Subcutaneous abdominal adipose tissue (tissue), 5 donors: ENCODE data around the gene ZFYVE21.

Experiments
- H3K27ac ChIP-seq: one replicate; pipeline ENCODE4 v1.7.0; 2013; ENCODE audit warnings: low read depth, mild to moderate bottlenecking, inconsistent platforms, low read length, moderate library complexity
- H3K27me3 ChIP-seq, 5 donors: one replicate each; pipeline ENCODE4 v1.7.0; 2013; ENCODE audit warnings: low read length in 5 of 5, inconsistent platforms in 1 of 5; ENCODE audit not compliant: control insufficient read depth in 5 of 5, insufficient read depth in 4 of 5
- H3K36me3 ChIP-seq, 5 donors: one replicate each; pipeline ENCODE4 v1.7.0; 2013; ENCODE audit warnings: low read length in 5 of 5; ENCODE audit not compliant: control insufficient read depth in 5 of 5, insufficient read depth in 5 of 5
- H3K4me1 ChIP-seq, 5 donors: one replicate each; pipeline ENCODE4 v1.7.0; 2013; ENCODE audit warnings: low read length in 5 of 5, mild to moderate bottlenecking in 3 of 5, moderate library complexity in 1 of 5; ENCODE audit not compliant: control insufficient read depth in 5 of 5, insufficient read depth in 5 of 5
- H3K4me3 ChIP-seq, 5 donors: one replicate each; pipeline ENCODE4 v1.7.0; 2013; ENCODE audit warnings: low read length in 5 of 5, low read depth in 1 of 5
- H3K9ac ChIP-seq, 5 donors: one replicate each; pipeline ENCODE4 v1.7.0; 2013; ENCODE audit warnings: low read length in 5 of 5, mild to moderate bottlenecking in 4 of 5, moderate library complexity in 3 of 5
- H3K9me3 ChIP-seq, 5 donors: one replicate each; pipeline ENCODE4 v1.7.0; 2013; ENCODE audit warnings: low read length in 5 of 5; ENCODE audit not compliant: control insufficient read depth in 5 of 5
- donor health status: healthy.
- donor health status: healthy.
- donor health status: healthy.
- donor health status: healthy.
- donor health status: healthy.

The ZFYVE21 gene

GRCh38 chr14:103735022-103735421 is 19.4 kb downstream of the ZFYVE21 start:
- H3K36me3 ChIP-seq: peaks cover 0 to 75% (median 54%) of the 10 kb centered on the region in 5 donors
- no peak overlapping the region for H3K9ac ChIP-seq

GRCh38 chr14:103735439-103735814 is 19.8 kb downstream of the ZFYVE21 start:
- peaks cover 0 to 73% (median 51%) of the 10 kb centered on the region in 5 donors for H3K36me3 ChIP-seq
- H3K4me3 ChIP-seq: no peak overlapping the region
- H3K9ac ChIP-seq: peak overlapping the region in 1 of 5 donors; percentile 3
- H3K9me3 ChIP-seq: no peaks in the 10 kb centered on the region
- peaks cover 6 to 65% (median 40%) of the 10 kb centered on the region in 5 donors for H3K4me1 ChIP-seq
- no peak overlapping the region for H3K27ac ChIP-seq
- no peaks in the 10 kb centered on the region for H3K27me3 ChIP-seq

More at GRCh38 chr14:103735022-103735421, 19.4 kb downstream of the ZFYVE21 start:
- no peak overlapping the region for H3K4me3 ChIP-seq
- no peaks in the 10 kb centered on the region for H3K9me3 ChIP-seq
- H3K27ac ChIP-seq: no peak overlapping the region
- no peaks in the 10 kb centered on the region for H3K27me3 ChIP-seq
- peaks cover 6 to 68% (median 40%) of the 10 kb centered on the region in 5 donors for H3K4me1 ChIP-seq

- Histone ChIP-seq H3K27me3 (no peaks in the 10 kb centered on the region), H3K4me1 (peaks cover 7 to 60% (median 43%) of the 10 kb centered on the region in 5 donors), H3K4me3 (no peak overlapping the region), H3K9me3 (no peaks in the 10 kb centered on the region), H3K27ac (no peak overlapping the region), H3K9ac (no peak overlapping the region), H3K36me3 (peaks cover 0 to 72% (median 48%) of the 10 kb centered on the region in 5 donors)
These were observed 20.4 kb downstream of the ZFYVE21 start for GRCh38 chr14:103735815-103736545.

GRCh38 chr14:103736546-103737431 is 21.2 kb downstream of the ZFYVE21 start:
- H3K4me3 ChIP-seq: no peak overlapping the region
- H3K4me1 ChIP-seq: peaks cover 8 to 56% (median 42%) of the 10 kb centered on the region in 5 donors
- H3K27me3 ChIP-seq: no peaks in the 10 kb centered on the region
- H3K27ac ChIP-seq: no peak overlapping the region
- peak overlapping the region in 1 of 5 donors; percentile 10 for H3K9ac ChIP-seq
- H3K9me3 ChIP-seq: no peaks in the 10 kb centered on the region
- H3K36me3 ChIP-seq: peaks cover 0 to 72% (median 49%) of the 10 kb centered on the region in 5 donors

- H3K27ac ChIP-seq: no peak overlapping the region
- peaks cover 8 to 56% (median 40%) of the 10 kb centered on the region in 5 donors for H3K4me1 ChIP-seq
- no peak overlapping the region for H3K9ac ChIP-seq
- H3K9me3 ChIP-seq: no peaks in the 10 kb centered on the region
- H3K36me3 ChIP-seq: peaks cover 0 to 70% (median 47%) of the 10 kb centered on the region in 5 donors
- H3K4me3 ChIP-seq: no peak overlapping the region
- H3K27me3 ChIP-seq: no peaks in the 10 kb centered on the region
These were observed 21.9 kb downstream of the ZFYVE21 start for GRCh38 chr14:103737432-103738045.

GRCh38 chr14:103738166-103738565 is 22.6 kb downstream of the ZFYVE21 start:
- H3K27me3 ChIP-seq: no peaks in the 10 kb centered on the region
- peaks cover 8 to 57% (median 40%) of the 10 kb centered on the region in 5 donors for H3K4me1 ChIP-seq
- H3K4me3 ChIP-seq: no peak overlapping the region
- H3K9me3 ChIP-seq: no peaks in the 10 kb centered on the region
- H3K9ac ChIP-seq: no peak overlapping the region
- H3K36me3 ChIP-seq: peaks cover 0 to 64% (median 40%) of the 10 kb centered on the region in 5 donors
- H3K27ac ChIP-seq: no peak overlapping the region

- H3K27me3 ChIP-seq: no peaks in the 10 kb centered on the region
- H3K9me3 ChIP-seq: no peaks in the 10 kb centered on the region
- peaks cover 0 to 59% (median 34%) of the 10 kb centered on the region in 5 donors for H3K36me3 ChIP-seq
- no peak overlapping the region for H3K9ac ChIP-seq
- peaks cover 8 to 57% (median 40%) of the 10 kb centered on the region in 5 donors for H3K4me1 ChIP-seq
- no peak overlapping the region for H3K27ac ChIP-seq
- H3K4me3 ChIP-seq: no peak overlapping the region
These were observed 23.3 kb downstream of the ZFYVE21 start for GRCh38 chr14:103738701-103739451.

GRCh38 chr14:103739466-103739792 is 23.8 kb downstream of the ZFYVE21 start:
- no peaks in the 10 kb centered on the region for H3K27me3 ChIP-seq
- H3K9ac ChIP-seq: no peak overlapping the region
- no peaks in the 10 kb centered on the region for H3K9me3 ChIP-seq
- no peak overlapping the region for H3K27ac ChIP-seq
- peaks cover 0 to 54% (median 29%) of the 10 kb centered on the region in 5 donors for H3K36me3 ChIP-seq
- H3K4me3 ChIP-seq: no peak overlapping the region
- H3K4me1 ChIP-seq: peaks cover 8 to 57% (median 40%) of the 10 kb centered on the region in 5 donors

- Histone ChIP-seq H3K27ac (no peak overlapping the region), H3K9ac (no peak overlapping the region), H3K36me3 (peaks cover 0 to 56% (median 33%) of the 10 kb centered on the region in 5 donors), H3K9me3 (no peaks in the 10 kb centered on the region), H3K4me3 (no peak overlapping the region), H3K4me1 (peaks cover 8 to 51% (median 37%) of the 10 kb centered on the region in 5 donors), H3K27me3 (no peaks in the 10 kb centered on the region)
These were observed 24.3 kb downstream of the ZFYVE21 start for GRCh38 chr14:103739793-103740501.
